Brain microvascular endothelial cell (primary cell): ENCODE measurements around the gene PIP4K2A.

Experiments
- DNase-seq: peaks from one replicate; pipeline ENCODE4 v3.0.0-alpha.2; 2020
- H3K27ac ChIP-seq: fragments of 250-450 bp; sonication (Bioruptor Pico); 2 replicates; pipeline ENCODE4 v1.5.1; 2020; ENCODE audit warnings: mild to moderate bottlenecking, moderate library complexity
- H3K27me3 ChIP-seq: fragments of 250-450 bp; sonication (Bioruptor Pico); replicated peaks from 2 replicates; pipeline ENCODE4 v1.5.1; 2020; ENCODE audit warnings: mild to moderate bottlenecking
- H3K36me3 ChIP-seq: fragments of 250-450 bp; sonication (Bioruptor Pico); replicated peaks from 2 replicates; pipeline ENCODE4 v1.5.1; 2020; ENCODE audit warnings: mild to moderate bottlenecking
- H3K4me3 ChIP-seq: 2 replicates; pipeline ENCODE4 v1.5.1; 2011; ENCODE audit warnings: low read depth, mild to moderate bottlenecking, control low read depth, low read length, moderate library complexity
- in situ Hi-C: cut with HindIII; loops from 2 replicates; pipeline ENCODE4 v1.10.0; 2017; ENCODE audit warnings: low sequenced_read_pairs, low pct_ligation_motif_present
- TF ChIP-seq, protein P1 (sequence below): IDR thresholded peaks from 2 replicates; pipeline ENCODE4 v1.5.1; 2011; ENCODE audit warnings: low read depth, mild to moderate bottlenecking, moderate library complexity, low read length, control low read depth, inconsistent platforms; ENCODE audit errors: missing control alignments

Gene PIP4K2A

DNA sequence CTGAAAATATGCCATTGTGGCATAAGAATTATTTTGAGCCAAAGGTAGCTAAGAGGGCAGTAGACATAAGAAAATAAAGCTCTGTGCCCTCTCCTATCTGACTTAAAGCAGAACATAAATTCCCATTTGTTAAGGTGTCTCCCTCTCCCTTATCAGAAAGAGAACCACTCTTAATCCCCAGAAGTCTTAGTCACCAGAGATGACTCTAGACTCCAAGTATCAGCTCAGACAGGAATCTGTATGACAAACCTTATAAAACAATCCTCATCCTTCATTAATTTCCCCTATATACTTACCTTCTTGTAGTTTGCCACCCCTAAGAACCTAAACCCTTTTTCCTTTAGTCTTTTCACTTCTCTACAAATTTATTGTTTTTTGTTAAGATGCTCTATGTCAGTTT lies 21.8 kb upstream of the PIP4K2A start:
- Histone ChIP-seq H3K4me3 (no peak overlapping the region), H3K36me3 (no peaks in the 10 kb centered on the region), H3K27me3 (no peaks in the 10 kb centered on the region), H3K27ac (no peak overlapping the region)
- TF ChIP-seq, protein P1, sequence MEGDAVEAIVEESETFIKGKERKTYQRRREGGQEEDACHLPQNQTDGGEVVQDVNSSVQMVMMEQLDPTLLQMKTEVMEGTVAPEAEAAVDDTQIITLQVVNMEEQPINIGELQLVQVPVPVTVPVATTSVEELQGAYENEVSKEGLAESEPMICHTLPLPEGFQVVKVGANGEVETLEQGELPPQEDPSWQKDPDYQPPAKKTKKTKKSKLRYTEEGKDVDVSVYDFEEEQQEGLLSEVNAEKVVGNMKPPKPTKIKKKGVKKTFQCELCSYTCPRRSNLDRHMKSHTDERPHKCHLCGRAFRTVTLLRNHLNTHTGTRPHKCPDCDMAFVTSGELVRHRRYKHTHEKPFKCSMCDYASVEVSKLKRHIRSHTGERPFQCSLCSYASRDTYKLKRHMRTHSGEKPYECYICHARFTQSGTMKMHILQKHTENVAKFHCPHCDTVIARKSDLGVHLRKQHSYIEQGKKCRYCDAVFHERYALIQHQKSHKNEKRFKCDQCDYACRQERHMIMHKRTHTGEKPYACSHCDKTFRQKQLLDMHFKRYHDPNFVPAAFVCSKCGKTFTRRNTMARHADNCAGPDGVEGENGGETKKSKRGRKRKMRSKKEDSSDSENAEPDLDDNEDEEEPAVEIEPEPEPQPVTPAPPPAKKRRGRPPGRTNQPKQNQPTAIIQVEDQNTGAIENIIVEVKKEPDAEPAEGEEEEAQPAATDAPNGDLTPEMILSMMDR = no peak
- peak; percentile 8 for DNase-seq
- in situ Hi-C loops = no loop called here

DNA sequence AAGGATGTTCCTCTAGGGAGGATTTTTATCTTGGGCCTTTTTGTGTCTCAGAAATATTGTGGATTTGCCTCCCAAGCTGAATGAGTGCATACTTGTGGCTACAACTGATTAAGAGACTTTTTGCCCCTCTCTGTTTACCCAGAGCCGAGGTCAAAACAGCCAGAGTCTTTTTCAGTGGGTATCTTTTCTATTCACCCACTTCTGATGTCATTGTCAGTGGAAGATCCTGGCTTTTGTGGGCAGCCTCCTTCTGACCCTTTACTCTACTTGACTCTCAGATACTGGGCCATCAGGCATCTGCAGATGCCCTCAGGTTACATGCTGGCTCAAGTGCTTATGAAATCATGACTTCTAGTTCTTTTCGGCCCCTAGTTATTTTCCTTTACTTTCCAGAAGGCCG lies 19.6 kb upstream of the PIP4K2A start:
- no peak overlapping the region for H3K27ac ChIP-seq
- no peaks in the 10 kb centered on the region for H3K27me3 ChIP-seq
- DNase-seq = no peak
- no peaks in the 10 kb centered on the region for H3K36me3 ChIP-seq
- TF ChIP-seq, protein P1 = no peak
- H3K4me3 ChIP-seq = no peak overlapping the region
- in situ Hi-C loops = no loop called here

GRCh38 chr10:22727663-22728062 lies 13.3 kb upstream of the PIP4K2A start:
- Histone ChIP-seq H3K36me3 (no peaks in the 10 kb centered on the region), H3K27ac (no peak overlapping the region), H3K4me3 (no peak overlapping the region), H3K27me3 (no peaks in the 10 kb centered on the region)
- no peak for DNase-seq
- TF ChIP-seq, protein P1 = no peak
- in situ Hi-C loops = no loop called here

DNA sequence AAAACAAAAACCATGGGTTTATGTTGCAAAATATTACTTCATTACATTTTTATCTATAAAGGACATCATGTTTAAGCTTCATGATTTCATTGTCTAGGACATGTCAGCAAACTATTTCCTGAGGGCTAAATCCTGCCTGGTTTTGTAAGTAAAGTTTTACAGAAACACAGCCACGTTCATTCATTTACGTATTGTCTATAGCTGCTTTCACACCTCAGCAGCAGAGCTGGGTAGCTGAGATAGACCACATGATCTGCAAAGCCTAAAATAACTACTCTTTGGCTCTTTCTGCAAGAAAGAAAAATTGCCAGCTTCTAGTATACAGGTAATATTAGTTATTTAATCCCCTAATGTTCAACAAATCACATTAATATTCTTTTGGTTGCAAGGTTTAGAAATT lies 12.7 kb upstream of the PIP4K2A start:
- H3K27ac ChIP-seq = no peak overlapping the region
- H3K4me3 ChIP-seq = no peak overlapping the region
- DNase-seq = no peak
- in situ Hi-C loops = no loop called here
- H3K27me3 ChIP-seq = no peaks in the 10 kb centered on the region
- no peaks in the 10 kb centered on the region for H3K36me3 ChIP-seq
- TF ChIP-seq, protein P1 = no peak

DNA sequence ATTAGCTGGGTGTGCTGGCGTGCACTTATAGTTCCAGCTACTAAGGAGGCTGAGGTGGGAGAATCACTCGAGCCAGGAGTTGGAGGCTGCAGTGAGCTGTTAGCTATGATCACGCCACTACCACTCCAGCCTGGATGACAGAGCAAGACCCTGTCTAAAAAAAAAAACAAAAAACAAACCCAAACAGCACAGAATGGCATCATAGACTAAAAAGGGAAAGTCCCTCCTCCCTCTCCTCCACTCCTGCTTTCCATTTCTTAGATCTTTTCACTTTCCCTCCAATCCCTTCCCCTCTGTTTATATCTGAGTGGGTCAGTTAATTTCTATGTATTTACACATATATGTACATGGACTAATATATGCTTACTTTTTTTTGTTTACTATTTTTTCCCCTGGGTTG lies 10.4 kb upstream of the PIP4K2A start:
- no peak for DNase-seq
- Histone ChIP-seq H3K27me3 (no peaks in the 10 kb centered on the region), H3K36me3 (no peaks in the 10 kb centered on the region), H3K4me3 (no peak overlapping the region), H3K27ac (no peak overlapping the region)
- TF ChIP-seq, protein P1 = no peak
- in situ Hi-C loops = loop anchor here (25.0 kb wide), 1 partner anchor 263 kb away; no protein-coding TSS in a partner anchor

DNA sequence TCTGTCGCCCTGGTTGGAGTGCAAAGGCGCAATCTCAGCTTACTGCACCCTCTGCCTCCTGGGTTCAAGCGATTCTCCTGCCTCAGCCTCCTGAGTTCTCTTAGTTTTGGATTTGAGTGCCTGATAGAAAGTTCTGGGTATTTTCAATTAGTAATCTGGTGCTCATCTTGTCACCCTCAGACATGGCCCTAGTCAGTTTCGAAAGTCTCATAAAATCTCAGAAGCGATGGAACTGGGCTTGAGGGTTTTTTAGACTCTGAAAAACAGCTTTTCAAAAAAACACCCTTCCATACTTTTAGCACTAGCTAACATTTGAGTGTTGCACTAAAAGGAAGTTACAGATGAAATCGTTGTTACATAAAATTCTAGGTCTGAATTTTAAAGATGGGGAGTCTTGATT lies 9.4 kb upstream of the PIP4K2A start:
- no peak for DNase-seq
- Histone ChIP-seq H3K27ac (no peak overlapping the region), H3K4me3 (no peak overlapping the region), H3K27me3 (no peaks in the 10 kb centered on the region), H3K36me3 (no peaks in the 10 kb centered on the region)
- TF ChIP-seq, protein P1 = no peak
- in situ Hi-C loops = loop anchor here (25.0 kb wide), 1 partner anchor 264 kb away; no protein-coding TSS in a partner anchor
